ENCODE results near the gene SYT9. TPM values are rescaled to one million over a fixed set of nuclear protein-coding genes. Genes with fewer than 3 reads are reported as not detected.

The SYT9 gene
- total RNA-seq, 2 donors from 2014 or later: 0.64 to 2.2 TPM

- Histone ChIP-seq H3K36me3 (no peaks in the 10 kb centered on the region), H3K4me1 (replicated peaks) (no peaks in the 10 kb centered on the region), H3K27ac (no peak overlapping the region), H3K27me3 (replicated peaks; ENCODE audit: insufficient read depth) (no peaks in the 10 kb centered on the region), H3K4me3 (no peak overlapping the region), H3K9me3 (no peaks in the 10 kb centered on the region)
- no peak for DNase-seq (ENCODE audit: low spot score)
- intact Hi-C loops (cut with DNase I): no loop called here
- 37% methylated on average over 2 of the region's 2 CpGs for WGBS
- TF ChIP-seq POLR2A (IDR thresholded peaks at IDR 0.05) (no peak), CTCF (IDR thresholded peaks at IDR 0.05) (no peak), POLR2AphosphoS5 (IDR thresholded peaks at IDR 0.05) (no peak)
Observed at GRCh38 chr11:7256943-7257342, 5.2 kb downstream of the SYT9 start.

GRCh38 chr11:7257724-7258123, 6.0 kb downstream of the SYT9 start:
- no peak for DNase-seq (ENCODE audit: low spot score)
- Histone ChIP-seq H3K27ac (no peak overlapping the region), H3K9me3 (no peaks in the 10 kb centered on the region), H3K4me3 (no peak overlapping the region), H3K4me1 (replicated peaks) (no peaks in the 10 kb centered on the region), H3K27me3 (replicated peaks; ENCODE audit: insufficient read depth) (no peaks in the 10 kb centered on the region), H3K36me3 (no peaks in the 10 kb centered on the region)
- TF ChIP-seq CTCF (IDR thresholded peaks at IDR 0.05) (no peak), POLR2A (IDR thresholded peaks at IDR 0.05) (no peak), POLR2AphosphoS5 (IDR thresholded peaks at IDR 0.05) (no peak)
- intact Hi-C loops (cut with DNase I): no loop called here
- WGBS: 82% methylated on average over 2 of the region's 2 CpGs

GRCh38 chr11:7261578-7261977, 9.9 kb downstream of the SYT9 start:
- DNase-seq (ENCODE audit: low spot score): no peak
- no peaks in the 10 kb centered on the region for H3K9me3 ChIP-seq
- H3K27ac ChIP-seq: no peak overlapping the region
- no peak overlapping the region for H3K4me3 ChIP-seq
- no peaks in the 10 kb centered on the region for H3K36me3 ChIP-seq
- no peak for TF ChIP-seq POLR2A (IDR thresholded peaks at IDR 0.05)
- TF ChIP-seq CTCF (IDR thresholded peaks at IDR 0.05): no peak
- no peak for TF ChIP-seq POLR2AphosphoS5 (IDR thresholded peaks at IDR 0.05)
- intact Hi-C loops (cut with DNase I): no loop called here
- 93% methylated on average over 5 of the region's 5 CpGs for WGBS
- H3K4me1 ChIP-seq (replicated peaks): no peaks in the 10 kb centered on the region
- H3K27me3 ChIP-seq (replicated peaks; ENCODE audit: insufficient read depth): no peaks in the 10 kb centered on the region

- no peak overlapping the region for H3K4me3 ChIP-seq
- no peaks in the 10 kb centered on the region for H3K27me3 ChIP-seq (replicated peaks; ENCODE audit: insufficient read depth)
- H3K27ac ChIP-seq: no peak overlapping the region
- intact Hi-C loops (cut with DNase I): no loop called here
- no peaks in the 10 kb centered on the region for H3K36me3 ChIP-seq
- H3K4me1 ChIP-seq (replicated peaks): no peaks in the 10 kb centered on the region
- 56% methylated on average over 2 of the region's 2 CpGs for WGBS
- no peak for TF ChIP-seq POLR2AphosphoS5 (IDR thresholded peaks at IDR 0.05)
- no peak for TF ChIP-seq POLR2A (IDR thresholded peaks at IDR 0.05)
- TF ChIP-seq CTCF (IDR thresholded peaks at IDR 0.05): no peak
- no peaks in the 10 kb centered on the region for H3K9me3 ChIP-seq
- DNase-seq (ENCODE audit: low spot score): no peak
Observed at GRCh38 chr11:7262672-7263071, 11.0 kb downstream of the SYT9 start.

- TF ChIP-seq POLR2A (IDR thresholded peaks at IDR 0.05): no peak
- no peak for TF ChIP-seq POLR2AphosphoS5 (IDR thresholded peaks at IDR 0.05)
- no peak for TF ChIP-seq CTCF (IDR thresholded peaks at IDR 0.05)
- DNase-seq (ENCODE audit: low spot score): no peak
- intact Hi-C loops (cut with DNase I): no loop called here
- no peaks in the 10 kb centered on the region for H3K27me3 ChIP-seq (replicated peaks; ENCODE audit: insufficient read depth)
- H3K4me1 ChIP-seq (replicated peaks): no peaks in the 10 kb centered on the region
- H3K36me3 ChIP-seq: no peaks in the 10 kb centered on the region
- H3K4me3 ChIP-seq: no peak overlapping the region
- no peak overlapping the region for H3K27ac ChIP-seq
- no peaks in the 10 kb centered on the region for H3K9me3 ChIP-seq
Observed at GRCh38 chr11:7263842-7264241, 12.1 kb downstream of the SYT9 start.

Data from prostate gland (tissue), 2 donors.